ENCODE results near the gene PAWR.

- no peak for TF ChIP-seq FOXM1 (IDR thresholded peaks at IDR 0.05; ENCODE audit: borderline replicate concordance, low read depth)
- TF ChIP-seq CEBPB (IDR thresholded peaks at IDR 0.05), result no peak
- TF ChIP-seq TCF12 (IDR thresholded peaks at IDR 0.05; ENCODE audit: low read depth), result no peak
- no peak for TF ChIP-seq RAD21 (IDR thresholded peaks at IDR 0.05; ENCODE audit: low read depth)
- TF ChIP-seq MAX (IDR thresholded peaks at IDR 0.05), result no peak
- TF ChIP-seq REST (IDR thresholded peaks at IDR 0.05; ENCODE audit: low read depth), result no peak
- TF ChIP-seq EP300 (IDR thresholded peaks at IDR 0.05; ENCODE audit: borderline replicate concordance), result no peak
- TF ChIP-seq TAF1 (IDR thresholded peaks at IDR 0.05; ENCODE audit: low read depth), result no peak
- TF ChIP-seq TEAD4 (IDR thresholded peaks at IDR 0.05), result no peak
- TF ChIP-seq EGR1 (IDR thresholded peaks at IDR 0.05), result no peak
- TF ChIP-seq USF1 (IDR thresholded peaks at IDR 0.05), result no peak
Observed at GRCh38 chr12:79645235-79645630, 45.5 kb downstream of the PAWR start.
